Inferior parietal cortex (tissue), 1 donor: Measurements from ENCODE around the gene OR14I1.

Source experiments
- DNase-seq: peaks from one replicate; pipeline ENCODE4 v3.0.0-alpha.2; 2016; ENCODE audit errors: extremely low spot score

The OR14I1 gene

GRCh38 chr1:248702714-248703113 lies at the start of gene OR14I1:
Gene OR14I1 (minus strand): TSS chr1:248702766.
- no peak for DNase-seq

- no peak for DNase-seq
Observed at GRCh38 chr1:248751635-248752034, 49.1 kb upstream of the OR14I1 start.

- DNase-seq, result no peak
Observed at GRCh38 chr1:248751142-248751541, 48.6 kb upstream of the OR14I1 start.

GRCh38 chr1:248750496-248750895 lies 47.9 kb upstream of the OR14I1 start:
- no peak for DNase-seq

GRCh38 chr1:248748211-248748610 lies 45.6 kb upstream of the OR14I1 start:
- peak; percentile 38 for DNase-seq

GRCh38 chr1:248740876-248741275 lies 38.3 kb upstream of the OR14I1 start:
- DNase-seq, result no peak

- no peak for DNase-seq
Observed at GRCh38 chr1:248739572-248740205, 37.1 kb upstream of the OR14I1 start.

- DNase-seq, result no peak
Observed at GRCh38 chr1:248737457-248737856, 34.9 kb upstream of the OR14I1 start.

GRCh38 chr1:248736977-248737376 lies 34.4 kb upstream of the OR14I1 start:
- no peak for DNase-seq

- no peak for DNase-seq
Observed at GRCh38 chr1:248733566-248733965, 31.0 kb upstream of the OR14I1 start.

GRCh38 chr1:248730507-248731335 lies 28.2 kb upstream of the OR14I1 start:
- DNase-seq, result peak; percentile 40

GRCh38 chr1:248714248-248714647 lies 11.7 kb upstream of the OR14I1 start:
- no peak for DNase-seq

- DNase-seq, result no peak
Observed at GRCh38 chr1:248710305-248710900, 7.8 kb upstream of the OR14I1 start.

- no peak for DNase-seq
Observed at GRCh38 chr1:248704606-248705005, 2.0 kb upstream of the OR14I1 start.

GRCh38 chr1:248703674-248704073 lies 1.1 kb upstream of the OR14I1 start:
- no peak for DNase-seq

GRCh38 chr1:248699099-248699498 lies 3.5 kb downstream of the OR14I1 start:
- no peak for DNase-seq

- no peak for DNase-seq
Observed at GRCh38 chr1:248697907-248698306, 4.7 kb downstream of the OR14I1 start.

- no peak for DNase-seq
Observed at GRCh38 chr1:248696774-248697173, 5.8 kb downstream of the OR14I1 start.

GRCh38 chr1:248696261-248696660 lies 6.3 kb downstream of the OR14I1 start:
- peak; percentile 4 for DNase-seq

- no peak for DNase-seq
Observed at GRCh38 chr1:248695451-248696132, 7.0 kb downstream of the OR14I1 start.

- DNase-seq, result no peak
Observed at GRCh38 chr1:248691567-248692155, 10.9 kb downstream of the OR14I1 start.
